Esophagus squamous epithelium (tissue), 4 donors: ENCODE results near the gene RAX.

Experiments used
- CTCF ChIP-seq, 6 experiments: fragments of 450-650 bp in 4 of 6; fragments of 200-600 bp in 2 of 6; sonication (generic) in 2 of 6; IDR thresholded peaks; one replicate each; pipeline ENCODE4 v1.5.1; 2016 to 2019; ENCODE audit warnings: antibody characterized with exemption in 6 of 6, mild to moderate bottlenecking in 4 of 6, moderate library complexity in 4 of 6
- POLR2A ChIP-seq, 4 donors: fragments of 450-650 bp; IDR thresholded peaks; one replicate each; pipeline ENCODE4 v1.6.1; 2017; ENCODE audit warnings: antibody characterized with exemption in 4 of 4, mild to moderate bottlenecking in 4 of 4, moderate library complexity in 3 of 4

- TF ChIP-seq CTCF (IDR thresholded peaks at IDR 0.05), result no peak
- no peak for TF ChIP-seq POLR2A (IDR thresholded peaks at IDR 0.05)
Measured at GRCh38 chr18:59273759-59274532, 692 bp upstream of the RAX start.
